ENCODE results near the gene ARHGEF7.

ARHGEF7 gene

GRCh38 chr13:111339366-111340143 lies 224.4 kb downstream of the ARHGEF7 start:
- H3K36me3 ChIP-seq (ENCODE audit: control insufficient read depth, insufficient read depth, low read length), result no peaks in the 10 kb centered on the region
- no peak for DNase-seq (ENCODE audit: extremely low read depth, insufficient read length)
- no peak for TF ChIP-seq CTCF (IDR thresholded peaks at IDR 0.05; ENCODE audit: insufficient read depth, low read length, poor library complexity, severe bottlenecking)
- H3K4me3 ChIP-seq (replicated peaks; ENCODE audit: low read depth, low read length), result no peak overlapping the region
- no peaks in the 10 kb centered on the region for H3K27me3 ChIP-seq (replicated peaks; ENCODE audit: control insufficient read depth, insufficient read depth, low read length)

GRCh38 chr13:111341886-111342285 lies 226.8 kb downstream of the ARHGEF7 start:
- Histone ChIP-seq H3K4me3 (replicated peaks; ENCODE audit: low read depth, low read length) (no peak overlapping the region), H3K27me3 (replicated peaks; ENCODE audit: control insufficient read depth, insufficient read depth, low read length) (no peaks in the 10 kb centered on the region), H3K36me3 (ENCODE audit: control insufficient read depth, insufficient read depth, low read length) (no peaks in the 10 kb centered on the region)
- no peak for TF ChIP-seq CTCF (IDR thresholded peaks at IDR 0.05; ENCODE audit: insufficient read depth, low read length, poor library complexity, severe bottlenecking)
- no peak for DNase-seq (ENCODE audit: extremely low read depth, insufficient read length)

GRCh38 chr13:111342721-111343120 lies 227.6 kb downstream of the ARHGEF7 start:
- Histone ChIP-seq H3K27me3 (replicated peaks; ENCODE audit: control insufficient read depth, insufficient read depth, low read length) (no peaks in the 10 kb centered on the region), H3K36me3 (ENCODE audit: control insufficient read depth, insufficient read depth, low read length) (no peaks in the 10 kb centered on the region), H3K4me3 (replicated peaks; ENCODE audit: low read depth, low read length) (no peak overlapping the region)
- no peak for DNase-seq (ENCODE audit: extremely low read depth, insufficient read length)
- no peak for TF ChIP-seq CTCF (IDR thresholded peaks at IDR 0.05; ENCODE audit: insufficient read depth, low read length, poor library complexity, severe bottlenecking)

- no peak for TF ChIP-seq CTCF (IDR thresholded peaks at IDR 0.05; ENCODE audit: insufficient read depth, low read length, poor library complexity, severe bottlenecking)
- Histone ChIP-seq H3K4me3 (replicated peaks; ENCODE audit: low read depth, low read length) (no peak overlapping the region), H3K36me3 (ENCODE audit: control insufficient read depth, insufficient read depth, low read length) (no peaks in the 10 kb centered on the region), H3K27me3 (replicated peaks; ENCODE audit: control insufficient read depth, insufficient read depth, low read length) (no peaks in the 10 kb centered on the region)
- no peak for DNase-seq (ENCODE audit: extremely low read depth, insufficient read length)
Measured at GRCh38 chr13:111343186-111343805, 228.2 kb downstream of the ARHGEF7 start.

GRCh38 chr13:111344471-111345191 lies 229.5 kb downstream of the ARHGEF7 start:
- Histone ChIP-seq H3K4me3 (replicated peaks; ENCODE audit: low read depth, low read length) (no peak overlapping the region), H3K27me3 (replicated peaks; ENCODE audit: control insufficient read depth, insufficient read depth, low read length) (no peaks in the 10 kb centered on the region), H3K36me3 (ENCODE audit: control insufficient read depth, insufficient read depth, low read length) (no peaks in the 10 kb centered on the region)
- no peak for DNase-seq (ENCODE audit: extremely low read depth, insufficient read length)
- TF ChIP-seq CTCF (IDR thresholded peaks at IDR 0.05; ENCODE audit: insufficient read depth, low read length, poor library complexity, severe bottlenecking), result no peak

Measured in GM06990 (cell line).